AG04449 (cell line): ENCODE measurements around the gene UBE2M.
A peak's percentile ranks its signal among the peaks of the same experiment; 100 is the strongest.

Experiments
- CTCF ChIA-PET: fragments of 350-600 bp; formaldehyde crosslinking; extraction: SDS; loops from one replicate; lab custom pipeline; 2021; ENCODE audit warnings: antibody characterized with exemption; lab: Yijun Ruan, JAX
- POLR2A ChIA-PET: fragments of 400-600, 350-600 bp; formaldehyde crosslinking; extraction: SDS; loops from one replicate; lab custom pipeline; 2020; ENCODE audit warnings: antibody characterized with exemption, inconsistent platforms; lab: Yijun Ruan, JAX
- DNase-seq: peaks from one replicate; pipeline ENCODE4 v3.0.0-alpha.2; 2010; ENCODE audit warnings: low read depth, low spot score
- H3K4me3 ChIP-seq: 2 replicates; pipeline ENCODE4 v1.5.1; 2011; ENCODE audit warnings: low read depth, mild to moderate bottlenecking, control low read depth, low read length
- TF ChIP-seq, protein P1 (sequence below): IDR thresholded peaks from one replicate; pipeline ENCODE4 v1.5.1; 2011; ENCODE audit warnings: mild to moderate bottlenecking, moderate library complexity, low read length, control low read depth, inconsistent platforms; ENCODE audit not compliant: insufficient read depth; ENCODE audit errors: missing control alignments

Gene UBE2M

DNA sequence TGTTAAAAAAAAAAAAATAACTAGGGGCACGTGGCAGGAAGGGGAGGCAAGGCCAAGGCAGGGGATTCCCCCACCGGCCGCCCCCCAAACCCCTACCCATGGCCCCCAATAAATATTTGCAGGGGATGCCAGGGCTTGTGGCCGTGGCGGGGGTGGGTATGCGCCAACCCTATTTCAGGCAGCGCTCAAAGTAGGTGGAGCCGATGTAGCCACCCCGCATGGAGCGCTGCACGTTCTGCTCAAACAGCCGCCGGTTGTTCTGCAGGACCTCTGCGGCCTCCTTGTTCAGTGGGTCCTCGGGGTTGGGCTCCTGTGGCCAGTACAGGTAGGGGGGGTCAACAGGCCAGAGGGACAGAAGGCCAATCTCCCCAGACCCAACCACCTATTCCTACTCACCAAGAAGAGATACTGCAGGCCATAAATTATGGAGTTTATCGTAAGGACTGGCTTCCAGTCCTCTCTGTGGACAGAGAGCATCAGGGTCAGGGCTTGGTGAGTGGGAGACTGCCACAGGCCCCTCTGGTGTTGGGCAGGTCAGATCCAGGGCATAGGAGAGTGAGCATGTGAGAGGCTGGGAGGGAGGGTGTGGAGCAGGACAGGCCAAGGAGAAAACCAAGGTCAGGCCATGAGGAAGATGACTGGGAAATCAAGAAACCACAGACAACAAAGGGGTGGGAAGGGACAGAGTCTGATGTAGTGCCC, 2.3 kb downstream of the UBE2M start:
- DNase-seq, result no peak
- CTCF ChIA-PET, result interaction anchor here (3.1 to 3.7 kb wide), 2 partner anchors 12 to 36 kb away, joined by 22 to 37 read pairs; partner anchors contain the start of genes TRIM28 and ZBTB45
- TF ChIP-seq, protein P1, sequence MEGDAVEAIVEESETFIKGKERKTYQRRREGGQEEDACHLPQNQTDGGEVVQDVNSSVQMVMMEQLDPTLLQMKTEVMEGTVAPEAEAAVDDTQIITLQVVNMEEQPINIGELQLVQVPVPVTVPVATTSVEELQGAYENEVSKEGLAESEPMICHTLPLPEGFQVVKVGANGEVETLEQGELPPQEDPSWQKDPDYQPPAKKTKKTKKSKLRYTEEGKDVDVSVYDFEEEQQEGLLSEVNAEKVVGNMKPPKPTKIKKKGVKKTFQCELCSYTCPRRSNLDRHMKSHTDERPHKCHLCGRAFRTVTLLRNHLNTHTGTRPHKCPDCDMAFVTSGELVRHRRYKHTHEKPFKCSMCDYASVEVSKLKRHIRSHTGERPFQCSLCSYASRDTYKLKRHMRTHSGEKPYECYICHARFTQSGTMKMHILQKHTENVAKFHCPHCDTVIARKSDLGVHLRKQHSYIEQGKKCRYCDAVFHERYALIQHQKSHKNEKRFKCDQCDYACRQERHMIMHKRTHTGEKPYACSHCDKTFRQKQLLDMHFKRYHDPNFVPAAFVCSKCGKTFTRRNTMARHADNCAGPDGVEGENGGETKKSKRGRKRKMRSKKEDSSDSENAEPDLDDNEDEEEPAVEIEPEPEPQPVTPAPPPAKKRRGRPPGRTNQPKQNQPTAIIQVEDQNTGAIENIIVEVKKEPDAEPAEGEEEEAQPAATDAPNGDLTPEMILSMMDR, result no peak
- POLR2A ChIA-PET, result interaction anchor here (3.4 to 3.5 kb wide), 2 partner anchors 11 to 36 kb away, joined by 27 to 81 read pairs; partner anchors contain the start of genes TRIM28 and ZBTB45
- H3K4me3 ChIP-seq, result peak overlapping the region; percentile 97

DNA sequence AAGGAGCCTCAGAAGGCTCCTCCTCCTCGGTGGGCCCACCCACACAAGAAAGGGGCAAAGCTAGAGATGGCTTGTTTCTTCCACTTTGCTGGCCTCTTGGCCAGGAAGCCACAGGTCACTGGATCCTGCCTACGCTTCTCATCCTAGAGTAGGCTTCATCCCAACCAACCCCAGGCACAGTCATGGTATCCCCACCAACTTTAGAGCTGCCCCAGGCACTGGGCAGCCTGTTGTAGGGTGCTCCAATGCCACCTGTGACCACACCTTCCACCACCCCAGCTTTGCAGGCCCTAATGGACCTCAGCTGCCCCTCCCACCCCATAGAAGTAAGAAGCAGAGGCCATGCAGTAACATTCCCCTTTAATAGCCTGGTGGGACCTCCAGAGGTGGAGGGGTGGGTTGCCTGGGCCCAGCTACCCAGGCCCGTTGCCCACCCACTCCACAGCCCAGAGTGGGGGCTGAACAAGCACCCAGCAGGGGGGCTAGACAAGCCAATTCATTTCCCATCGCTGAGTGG, 3.0 kb downstream of the UBE2M start:
- ChIA-PET POLR2A (interaction anchor here (3.4 to 3.5 kb wide), 2 partner anchors 10 to 36 kb away, joined by 27 to 81 read pairs; partner anchors contain the start of genes TRIM28 and ZBTB45), CTCF (interaction anchor here (3.1 to 3.7 kb wide), 2 partner anchors 11 to 35 kb away, joined by 22 to 37 read pairs; partner anchors contain the start of genes TRIM28 and ZBTB45)
- no peak for DNase-seq
- TF ChIP-seq, protein P1, result no peak
- H3K4me3 ChIP-seq, result peak overlapping the region; percentile 81

DNA sequence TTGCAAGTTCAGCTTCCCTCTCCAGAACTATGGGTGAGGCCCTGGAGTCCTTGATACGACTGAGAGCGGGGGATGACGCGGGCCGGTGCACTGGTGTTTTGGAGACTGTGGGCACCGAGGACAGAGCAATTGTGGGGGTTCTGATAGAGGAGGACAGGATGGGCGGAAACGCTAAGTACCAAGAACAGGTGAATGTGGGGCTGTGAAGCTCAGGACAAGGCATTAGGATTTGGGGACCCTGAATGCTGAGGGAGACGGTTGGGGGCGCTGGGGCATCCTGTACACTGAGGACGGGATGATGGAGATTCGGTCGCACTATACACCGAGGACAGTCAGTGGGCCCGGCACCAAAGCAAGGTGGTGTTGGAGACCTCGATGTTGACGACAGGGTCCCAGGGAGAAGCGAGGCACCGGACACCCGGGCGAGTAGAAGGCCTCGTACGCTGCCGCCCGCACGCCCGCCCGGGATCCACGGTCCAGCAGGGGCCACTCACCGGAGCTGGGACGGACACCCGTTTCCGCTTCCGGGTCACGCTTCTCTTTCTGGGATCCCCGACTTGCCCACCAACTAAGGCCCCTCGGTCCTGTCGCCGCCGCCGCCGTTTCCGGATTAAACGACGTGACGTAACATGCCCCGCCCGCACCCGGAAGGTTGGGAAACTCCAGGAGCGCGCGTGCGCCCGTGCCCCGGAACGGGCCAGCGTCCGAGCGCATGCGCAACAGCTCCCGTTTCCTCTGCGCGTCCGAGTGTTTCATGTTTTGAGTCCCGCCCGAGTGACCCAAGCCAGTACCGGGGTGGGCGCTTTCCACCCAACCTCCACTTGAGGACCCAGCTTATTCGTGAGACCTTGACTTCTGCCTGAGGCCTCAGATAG, 3.7 kb downstream of the UBE2M start, which contains the start of gene CHMP2A:
Gene CHMP2A, minus strand, starts transcription at position 612 of the 875 bp plus-strand sequence. CDS start 893 bp downstream, outside the sequence.
- ChIA-PET POLR2A (interaction anchor here (0.6 to 3.5 kb wide), 4 partner anchors 10 to 86 kb away, joined by 3 to 81 read pairs (median 16); partner anchors contain the start of genes TRIM28 and ZBTB45), CTCF (interaction anchor here (3.1 to 3.7 kb wide), 2 partner anchors 10 to 35 kb away, joined by 22 to 37 read pairs; partner anchors contain the start of genes TRIM28 and ZBTB45)
- peak within 1 kb of the TSS; percentile 81 for H3K4me3 ChIP-seq
- DNase-seq, result no peak
- TF ChIP-seq, protein P1, result no peak

DNA sequence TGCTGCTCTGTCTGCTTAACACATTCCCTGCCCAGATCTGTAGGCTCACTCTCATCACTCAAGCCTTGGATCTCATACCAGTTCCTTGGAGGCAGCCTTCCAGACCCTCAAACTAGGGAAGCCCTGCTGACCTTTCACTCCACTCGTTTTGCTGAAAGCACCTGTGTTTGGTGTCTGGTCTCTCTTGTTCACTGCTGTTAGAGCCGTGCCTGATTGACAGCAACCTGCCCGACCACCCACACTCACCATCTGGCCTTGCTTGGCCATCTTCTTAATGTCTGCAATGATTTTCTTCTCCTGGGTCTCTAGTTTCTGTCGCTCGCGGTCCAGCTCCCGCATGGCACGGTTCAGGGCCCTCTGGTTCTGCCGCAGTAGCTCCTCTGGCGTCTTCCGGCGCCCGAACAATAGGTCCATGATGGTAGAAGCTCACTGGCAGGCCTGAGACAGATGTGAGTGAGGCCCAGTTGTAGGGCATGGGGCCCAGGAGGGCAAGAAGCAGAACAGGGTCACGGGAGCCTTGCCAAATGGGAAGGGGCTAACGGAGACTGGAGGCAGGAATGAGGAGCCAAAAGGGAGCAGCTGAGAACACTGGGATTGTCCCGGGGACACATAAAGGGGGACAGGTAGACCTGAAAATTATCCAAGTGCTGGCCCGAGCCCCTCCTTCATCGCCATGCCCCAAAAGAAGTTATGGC, 4.5 kb downstream of the UBE2M start:
- CTCF ChIA-PET, result interaction anchor here (0.8 to 3.7 kb wide), 4 partner anchors 10 to 1200 kb away, joined by 3 to 37 read pairs (median 12); partner anchors contain the start of genes TRIM28 and ZBTB45
- TF ChIP-seq, protein P1, result no peak
- POLR2A ChIA-PET, result interaction anchor here (1.4 to 3.5 kb wide), 3 partner anchors 9 to 86 kb away, joined by 3 to 81 read pairs (median 27); partner anchors contain the start of genes TRIM28 and ZBTB45
- no peak for DNase-seq
- peak overlapping the region; percentile 81 for H3K4me3 ChIP-seq

DNA sequence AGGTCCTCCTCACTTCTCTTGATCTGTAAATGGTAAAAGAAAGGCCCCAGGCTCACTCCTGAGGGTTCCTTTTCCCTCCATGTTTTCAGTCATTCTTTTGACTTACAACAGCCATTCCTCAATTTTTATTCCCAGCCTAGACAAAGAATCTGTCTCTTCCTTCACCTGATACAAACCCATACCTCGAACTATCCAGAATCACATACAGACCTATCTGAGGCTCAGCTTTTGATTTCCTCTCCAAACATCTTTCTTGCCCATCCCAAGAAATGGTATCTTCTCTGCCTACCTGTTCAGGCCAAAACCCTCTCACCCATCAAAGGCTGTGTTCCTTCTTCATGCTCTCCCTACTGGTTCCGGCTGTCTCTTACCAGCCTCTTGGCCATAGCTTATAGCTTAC, 5.8 kb downstream of the UBE2M start:
- H3K4me3 ChIP-seq, result no peak overlapping the region
- ChIA-PET CTCF (interaction anchor here (0.9 to 3.7 kb wide), 3 partner anchors 8 to 33 kb away, joined by 3 to 37 read pairs (median 22); partner anchors contain the start of genes TRIM28 and ZBTB45), POLR2A (interaction anchor here (0.6 to 3.5 kb wide), 3 partner anchors 8 to 33 kb away, joined by 3 to 81 read pairs (median 27); partner anchors contain the start of genes TRIM28 and ZBTB45)
- TF ChIP-seq, protein P1, result no peak
- DNase-seq, result no peak
